ENCODE data around the gene EMD. TPM values are rescaled to one million over a fixed set of nuclear protein-coding genes. Genes with fewer than 3 reads are reported as not detected.

EMD gene
- total and polyA plus RNA-seq, 2 of the 13 experiments (the other 11 are each of a cell fraction or from before 2014, with no cell fraction given) = 14.5 to 14.9 TPM

- TF ChIP-seq PHB2 (IDR thresholded peaks at IDR 0.05; ENCODE audit: partially characterized antibody) (no peak), ZNF709 (CRISPR knock-in tag; IDR thresholded peaks at IDR 0.05) (0 out of 2 replicates have a peak, but pooled peaks have one; percentile 9), ZNF737 (CRISPR knock-in tag; IDR thresholded peaks at IDR 0.05; ENCODE audit: borderline replicate concordance) (no peak), ADNP (CRISPR knock-in tag; IDR thresholded peaks at IDR 0.05) (no peak), RAD21 (CRISPR knock-in tag; IDR thresholded peaks at IDR 0.05) (no peak), ZNF280B (CRISPR knock-in tag; IDR thresholded peaks at IDR 0.05; ENCODE audit: borderline replicate concordance) (no peak), IRX3 (CRISPR knock-in tag; IDR thresholded peaks at IDR 0.05; ENCODE audit: borderline replicate concordance, low read depth) (no peak), ZNF260 (CRISPR knock-in tag; IDR thresholded peaks at IDR 0.05; ENCODE audit: borderline replicate concordance, low read depth) (no peak), GPBP1L1 (CRISPR knock-in tag; IDR thresholded peaks at IDR 0.05) (no peak), ZNF839 (CRISPR knock-in tag; IDR thresholded peaks at IDR 0.05; ENCODE audit: borderline replicate concordance) (peak; percentile 57; the same call in 1 of the 2 replicates), ATF3 (CRISPR knock-in tag; IDR thresholded peaks at IDR 0.05) (no peak), SP140L (CRISPR knock-in tag; IDR thresholded peaks at IDR 0.05; ENCODE audit: borderline replicate concordance) (no peak), MTF1 (CRISPR knock-in tag; IDR thresholded peaks at IDR 0.05) (no peak), ZMAT5 (CRISPR knock-in tag; IDR thresholded peaks at IDR 0.05; ENCODE audit: borderline replicate concordance, low read depth) (no peak), KDM2A (CRISPR knock-in tag; IDR thresholded peaks at IDR 0.05; ENCODE audit: borderline replicate concordance, low read depth) (no peak), RELA (CRISPR knock-in tag; IDR thresholded peaks at IDR 0.05) (no peak), ARID3A (IDR thresholded peaks at IDR 0.05; ENCODE audit: low read depth, low read length) (no peak), HHEX (CRISPR knock-in tag; IDR thresholded peaks at IDR 0.05) (no peak), ZFP62 (CRISPR knock-in tag; IDR thresholded peaks at IDR 0.05) (no peak), ZNF790 (CRISPR knock-in tag; IDR thresholded peaks at IDR 0.05; ENCODE audit: borderline replicate concordance) (no peak; the same call in 1 of the 2 replicates), ZNF558 (CRISPR knock-in tag; IDR thresholded peaks at IDR 0.05; ENCODE audit: borderline replicate concordance) (no peak), SMAD1 (CRISPR knock-in tag; IDR thresholded peaks at IDR 0.05; ENCODE audit: borderline replicate concordance, low read depth) (0 out of 2 replicates have a peak, but pooled peaks have one; percentile 10), ZNF850 (CRISPR knock-in tag; conservative IDR thresholded peaks at IDR 0.05) (no peak), PHF8 (CRISPR knock-in tag; IDR thresholded peaks at IDR 0.05) (peak; percentile 73; the same call in 1 of the 2 replicates)
Measured at GRCh38 chrX:154397888-154398667, 19.0 kb downstream of the EMD start, which contains the start of gene RPL10 (continued).
